Prostate gland (tissue), 2 donors: ENCODE data around the gene VEZF1. TPM values are rescaled to one million over a fixed set of nuclear protein-coding genes. Genes with fewer than 3 reads are reported as not detected.
A peak's percentile ranks its signal among the peaks of the same experiment; 100 is the strongest.

Experiments used
- DNase-seq: peaks from one replicate; pipeline ENCODE4 v3.0.0-alpha.2; 2019; ENCODE audit warnings: low spot score
- H3K27ac ChIP-seq, 2 donors: fragments of 200-600 bp; sonication (generic); 2 replicates each; pipeline ENCODE4 v1.5.1; 2017 to 2019
- H3K27me3 ChIP-seq: fragments of 200-600 bp; sonication (generic); replicated peaks from 2 replicates; pipeline ENCODE4 v1.5.1; 2019; ENCODE audit not compliant: insufficient read depth
- H3K36me3 ChIP-seq, 2 donors: fragments of 200-600 bp; sonication (generic); 1 replicate in 1 of 2; 2 replicates in 1 of 2; pipeline versions ENCODE4 v1.5.1 to v1.8.1; 2017 to 2019
- H3K4me1 ChIP-seq: fragments of 200-600 bp; sonication (generic); replicated peaks from 2 replicates; pipeline ENCODE4 v1.5.1; 2019
- H3K4me3 ChIP-seq, 2 donors: fragments of 200-600 bp; sonication (generic); 2 replicates each; pipeline ENCODE4 v1.5.1; 2017 to 2019
- H3K9me3 ChIP-seq: fragments of 200-600 bp; sonication (generic); 2 replicates; pipeline ENCODE4 v1.5.1; 2017
- CTCF ChIP-seq, 4 experiments: fragments of 200-600 bp in 2 of 4; fragments of 450-650 bp in 2 of 4; sonication (generic) in 2 of 4; IDR thresholded peaks; 1 replicate in 3 of 4; 2 replicates in 1 of 4; pipeline ENCODE4 v1.5.1; 2016 to 2019; ENCODE audit warnings: antibody characterized with exemption in 4 of 4, mild to moderate bottlenecking in 2 of 4, moderate library complexity in 2 of 4
- POLR2A ChIP-seq: fragments of 450-650 bp; IDR thresholded peaks from one replicate; pipeline ENCODE4 v1.6.1; 2016; ENCODE audit warnings: antibody characterized with exemption, mild to moderate bottlenecking
- POLR2AphosphoS5 ChIP-seq: sonication (generic); formaldehyde crosslinking; IDR thresholded peaks from one replicate; pipeline ENCODE4 v1.6.1; 2017; ENCODE audit warnings: antibody characterized with exemption
- WGBS: methylation state at CpG from one replicate; pipeline ENCODE4 v1.1.5; 2018; 5-methylcytosine and 5-hydroxymethylcytosine counted together
- intact Hi-C: fragments of 100-400 bp; cut with DNase I; formaldehyde crosslinking; loops from one replicate; pipeline ENCODE4 v1.14.2; 2022
- total RNA-seq, 2 donors: library from RNA; depleted of rRNA; stranded (reverse); fragments of >200 nt; gene quantifications; one replicate each; pipeline ENCODE4 v1.1.0, GENCODE V29; 2016

VEZF1 gene
- total RNA-seq, 2 donors from 2014 or later, result 84.9 to 91.1 TPM

- no peak for TF ChIP-seq POLR2A
- peak; percentile 14 for TF ChIP-seq POLR2AphosphoS5
- TF ChIP-seq CTCF (IDR thresholded peaks at IDR 0.05), result no peak
- Histone ChIP-seq H3K27ac (peak overlapping the region; percentile 86 to 89), H3K9me3 (no peaks in the 10 kb centered on the region), H3K36me3 (no peaks in the 10 kb centered on the region), H3K4me3 (no peak overlapping the region), H3K27me3 (no peaks in the 10 kb centered on the region), H3K4me1 (peaks cover 43% of the 10 kb centered on the region)
- intact Hi-C loops, result no loop called here
- 35% methylated on average over 11 of the region's 11 CpGs for WGBS
- no peak for DNase-seq
Observed at GRCh38 chr17:57935833-57936807, 51.9 kb downstream of the VEZF1 start.

GRCh38 chr17:57931488-57932137, 56.4 kb downstream of the VEZF1 start:
- 59% methylated on average over 12 of the region's 12 CpGs for WGBS
- DNase-seq, result peak; percentile 50
- TF ChIP-seq POLR2A (no peak), POLR2AphosphoS5 (peak; percentile 61), CTCF (IDR thresholded peaks at IDR 0.05) (no peak)
- Histone ChIP-seq H3K36me3 (no peaks in the 10 kb centered on the region), H3K9me3 (no peaks in the 10 kb centered on the region), H3K4me3 (no peak overlapping the region), H3K4me1 (peaks cover 42% of the 10 kb centered on the region), H3K27ac (peak overlapping the region; percentile 37 to 70), H3K27me3 (no peaks in the 10 kb centered on the region)
- intact Hi-C loops, result no loop called here

- peaks cover 29% of the 10 kb centered on the region for H3K4me1 ChIP-seq
- H3K27ac ChIP-seq, result peak overlapping the region; percentile 37 to 70
- H3K4me3 ChIP-seq, result no peak overlapping the region
Observed at GRCh38 chr17:57930239-57930638, 57.8 kb downstream of the VEZF1 start.

GRCh38 chr17:57929386-57929785, 58.7 kb downstream of the VEZF1 start:
- Histone ChIP-seq H3K27me3 (no peaks in the 10 kb centered on the region), H3K9me3 (no peaks in the 10 kb centered on the region), H3K27ac (peak overlapping the region; percentile 37 to 70), H3K4me3 (no peak overlapping the region), H3K36me3 (no peaks in the 10 kb centered on the region), H3K4me1 (peaks cover 30% of the 10 kb centered on the region)
- DNase-seq, result no peak
- 45% methylated on average over 4 of the region's 4 CpGs for WGBS
- TF ChIP-seq POLR2A (no peak), CTCF (IDR thresholded peaks at IDR 0.05) (no peak), POLR2AphosphoS5 (no peak)
- intact Hi-C loops, result loop anchor here (5.0 kb wide), 1 partner anchor 37 kb away; no protein-coding TSS in a partner anchor

More at GRCh38 chr17:57930239-57930638, 57.8 kb downstream of the VEZF1 start:
- intact Hi-C loops, result no loop called here
- WGBS, result 83% methylated on average over 5 of the region's 5 CpGs
- no peak for DNase-seq
- no peaks in the 10 kb centered on the region for H3K36me3 ChIP-seq
- H3K9me3 ChIP-seq, result no peaks in the 10 kb centered on the region
- TF ChIP-seq POLR2AphosphoS5 (no peak), POLR2A (no peak), CTCF (IDR thresholded peaks at IDR 0.05) (no peak)
- no peaks in the 10 kb centered on the region for H3K27me3 ChIP-seq
